Measurements from ENCODE around the gene EGFR.

GRCh38 chr7:55260676-55261385 lies 242.0 kb downstream of the EGFR start:
- TF ChIP-seq POLR2AphosphoS5 (IDR thresholded peaks at IDR 0.05; ENCODE audit: insufficient read depth, low read depth, low read length) (no peak), CTCF (IDR thresholded peaks at IDR 0.05; ENCODE audit: extremely low read depth in 1 of 2, insufficient read depth in 1 of 2, low read depth in 1 of 2, low read length in 2 of 2) (no peak), POLR2A (IDR thresholded peaks at IDR 0.05; ENCODE audit: low read depth, low read length) (no peak), MAX (IDR thresholded peaks at IDR 0.05; ENCODE audit: insufficient read depth, insufficient read length) (no peak), GATA2 (IDR thresholded peaks at IDR 0.05; ENCODE audit: insufficient read depth, insufficient read length, low read depth, low read length) (no peak), MYC (IDR thresholded peaks at IDR 0.05; ENCODE audit: low read depth, low read length) (no peak)

Measured in endothelial cell of umbilical vein (primary cell).